Keratinocyte (primary cell): Measurements from ENCODE around the gene ANKRD34A.

Experiments
- EZH2 ChIP-seq: IDR thresholded peaks from one replicate; pipeline ENCODE4 v1.6.1; 2012; ENCODE audit warnings: inconsistent platforms, mild to moderate bottlenecking, low read length, moderate library complexity
- TF ChIP-seq, protein P1 (sequence below), 3 experiments: IDR thresholded peaks in 1 of 3; conservative IDR thresholded peaks in 1 of 3; optimal IDR thresholded peaks in 1 of 3; 2 replicates in 2 of 3; 3 replicates in 1 of 3; pipeline versions ENCODE3 to v1.5.1; 2011; ENCODE audit warnings: low read length in 3 of 3, mild to moderate bottlenecking in 3 of 3, moderate library complexity in 2 of 3, control low read depth in 1 of 3, inconsistent platforms in 1 of 3; ENCODE audit not compliant: insufficient read depth in 2 of 3; ENCODE audit errors: extremely low read depth in 1 of 3

DNA sequence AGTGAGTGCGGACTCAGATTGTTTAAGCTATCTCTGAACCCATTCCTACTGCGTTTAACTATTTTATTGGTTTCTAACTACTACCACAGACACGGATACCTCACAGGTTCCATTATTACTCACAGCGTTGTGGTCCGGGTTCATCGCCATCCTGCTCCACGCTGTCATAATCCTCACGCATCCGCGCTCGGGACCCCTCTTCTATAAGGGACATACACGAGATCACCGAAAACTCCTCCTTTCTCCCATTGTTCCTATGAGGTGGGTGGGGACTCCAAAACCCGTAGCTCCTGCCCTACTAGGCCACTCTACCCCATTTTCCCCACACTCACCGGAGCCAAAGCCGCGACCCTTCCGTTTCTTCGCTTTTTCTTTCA is 37.7 kb downstream of the ANKRD34A start:
- TF ChIP-seq, protein P1, sequence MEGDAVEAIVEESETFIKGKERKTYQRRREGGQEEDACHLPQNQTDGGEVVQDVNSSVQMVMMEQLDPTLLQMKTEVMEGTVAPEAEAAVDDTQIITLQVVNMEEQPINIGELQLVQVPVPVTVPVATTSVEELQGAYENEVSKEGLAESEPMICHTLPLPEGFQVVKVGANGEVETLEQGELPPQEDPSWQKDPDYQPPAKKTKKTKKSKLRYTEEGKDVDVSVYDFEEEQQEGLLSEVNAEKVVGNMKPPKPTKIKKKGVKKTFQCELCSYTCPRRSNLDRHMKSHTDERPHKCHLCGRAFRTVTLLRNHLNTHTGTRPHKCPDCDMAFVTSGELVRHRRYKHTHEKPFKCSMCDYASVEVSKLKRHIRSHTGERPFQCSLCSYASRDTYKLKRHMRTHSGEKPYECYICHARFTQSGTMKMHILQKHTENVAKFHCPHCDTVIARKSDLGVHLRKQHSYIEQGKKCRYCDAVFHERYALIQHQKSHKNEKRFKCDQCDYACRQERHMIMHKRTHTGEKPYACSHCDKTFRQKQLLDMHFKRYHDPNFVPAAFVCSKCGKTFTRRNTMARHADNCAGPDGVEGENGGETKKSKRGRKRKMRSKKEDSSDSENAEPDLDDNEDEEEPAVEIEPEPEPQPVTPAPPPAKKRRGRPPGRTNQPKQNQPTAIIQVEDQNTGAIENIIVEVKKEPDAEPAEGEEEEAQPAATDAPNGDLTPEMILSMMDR (optimal IDR thresholded peaks at IDR 0.05 in 1 of 3, IDR thresholded peaks at IDR 0.05 in 1 of 3, conservative IDR thresholded peaks at IDR 0.05 in 1 of 3; ENCODE audit: extremely low read depth in 1 of 3, insufficient read depth in 2 of 3, low read length in 3 of 3), result no peak
- no peak for TF ChIP-seq EZH2
